GM18519 (cell line): ENCODE measurements around the gene TLR4.

Source experiments
- ATAC-seq: cut with Tn5 transposase; IDR thresholded peaks from one replicate; pipeline ENCODE4 v1.9.1; 2021; ENCODE audit warnings: mild to moderate bottlenecking, moderate library complexity; ENCODE audit not compliant: unreplicated experiment, low FRiP score

Gene TLR4

GRCh38 chr9:117704024-117704575 is at the start of gene TLR4:
TLR4 (plus strand) TSS chr9:117704403; CDS start chr9:117704473, 70 bp downstream.
- ATAC-seq: peak; percentile 99

- no peak for ATAC-seq
These were observed 48.2 kb upstream of the TLR4 start for GRCh38 chr9:117656002-117656401.

GRCh38 chr9:117662651-117663050 is 41.6 kb upstream of the TLR4 start:
- no peak for ATAC-seq

- ATAC-seq: no peak
These were observed 39.8 kb upstream of the TLR4 start for GRCh38 chr9:117664419-117664818.

GRCh38 chr9:117665601-117666385 is 38.4 kb upstream of the TLR4 start:
- no peak for ATAC-seq

GRCh38 chr9:117671468-117671867 is 32.7 kb upstream of the TLR4 start:
- no peak for ATAC-seq

GRCh38 chr9:117672369-117672768 is 31.8 kb upstream of the TLR4 start:
- no peak for ATAC-seq

- ATAC-seq: no peak
These were observed 26.6 kb upstream of the TLR4 start for GRCh38 chr9:117677572-117677971.

- peak; percentile 37 for ATAC-seq
These were observed 25.3 kb upstream of the TLR4 start for GRCh38 chr9:117678871-117679270.

- ATAC-seq: no peak
These were observed 24.8 kb upstream of the TLR4 start for GRCh38 chr9:117679416-117679815.

GRCh38 chr9:117681888-117682287 is 22.3 kb upstream of the TLR4 start:
- no peak for ATAC-seq

GRCh38 chr9:117682955-117683710 is 21.1 kb upstream of the TLR4 start:
- peak; percentile 92 for ATAC-seq

GRCh38 chr9:117687532-117687931 is 16.7 kb upstream of the TLR4 start:
- no peak for ATAC-seq

- ATAC-seq: no peak
These were observed 12.8 kb upstream of the TLR4 start for GRCh38 chr9:117691367-117691766.

- ATAC-seq: no peak
These were observed 8.0 kb upstream of the TLR4 start for GRCh38 chr9:117696154-117696553.

GRCh38 chr9:117697046-117697445 is 7.2 kb upstream of the TLR4 start:
- ATAC-seq: no peak

GRCh38 chr9:117703537-117703936 is 666 bp upstream of the TLR4 start:
- ATAC-seq: no peak

GRCh38 chr9:117704597-117704996 is 394 bp downstream of the TLR4 start:
- no peak for ATAC-seq

- no peak for ATAC-seq
These were observed 1.2 kb downstream of the TLR4 start for GRCh38 chr9:117705386-117705785.

- ATAC-seq: no peak
These were observed 2.4 kb downstream of the TLR4 start for GRCh38 chr9:117706421-117707116.

GRCh38 chr9:117707561-117707960 is 3.4 kb downstream of the TLR4 start:
- ATAC-seq: no peak
